ENCODE measurements around the gene FRRS1. TPM values are rescaled to one million over a fixed set of nuclear protein-coding genes. Genes with fewer than 3 reads are reported as not detected.
"Not testable (repeated sequence)": the region's sequence is repeated elsewhere in the genome, so short reads cannot be mapped to it uniquely, and the experiment has no call there.

The FRRS1 gene
- polyA plus RNA-seq, 2 of the 4 experiments (the other 2 are of a cell fraction) = 2.4 to 4.9 TPM

DNA sequence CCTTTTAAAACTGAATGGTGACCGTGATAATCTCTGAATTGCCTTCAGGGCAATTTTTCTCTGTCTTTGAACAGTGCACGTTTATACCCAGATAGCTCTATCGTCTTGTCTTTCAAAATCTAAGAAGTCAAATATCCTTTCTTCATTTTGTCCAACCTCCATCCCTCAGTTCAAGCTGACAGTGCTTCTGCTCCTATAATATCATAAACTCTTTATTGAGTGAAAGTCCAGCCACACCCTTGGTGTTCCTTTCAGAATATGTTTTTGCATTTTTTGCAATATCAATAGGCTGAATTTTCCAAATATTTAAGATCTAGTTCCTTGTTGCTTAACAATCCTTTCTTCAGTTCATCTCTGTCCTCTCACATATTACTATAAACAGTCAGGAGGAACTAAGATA lies 35.1 kb upstream of the FRRS1 start (continued):
- TF ChIP-seq CHD4 (IDR thresholded peaks at IDR 0.05; ENCODE audit: borderline replicate concordance) = no peak
- TF ChIP-seq ZSCAN20 (CRISPR knock-in tag; IDR thresholded peaks at IDR 0.05) = no peak
- no peak for TF ChIP-seq POLR2AphosphoS2 (conservative IDR thresholded peaks at IDR 0.05; ENCODE audit: low read length)
- TF ChIP-seq CEBPB (IDR thresholded peaks at IDR 0.05) = no peak
- TF ChIP-seq, protein P1, sequence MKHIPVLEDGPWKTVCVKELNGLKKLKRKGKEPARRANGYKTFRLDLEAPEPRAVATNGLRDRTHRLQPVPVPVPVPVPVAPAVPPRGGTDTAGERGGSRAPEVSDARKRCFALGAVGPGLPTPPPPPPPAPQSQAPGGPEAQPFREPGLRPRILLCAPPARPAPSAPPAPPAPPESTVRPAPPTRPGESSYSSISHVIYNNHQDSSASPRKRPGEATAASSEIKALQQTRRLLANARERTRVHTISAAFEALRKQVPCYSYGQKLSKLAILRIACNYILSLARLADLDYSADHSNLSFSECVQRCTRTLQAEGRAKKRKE (CRISPR knock-in tag; IDR thresholded peaks at IDR 0.05; ENCODE audit: low read depth) = no peak
- TF ChIP-seq, protein P2, sequence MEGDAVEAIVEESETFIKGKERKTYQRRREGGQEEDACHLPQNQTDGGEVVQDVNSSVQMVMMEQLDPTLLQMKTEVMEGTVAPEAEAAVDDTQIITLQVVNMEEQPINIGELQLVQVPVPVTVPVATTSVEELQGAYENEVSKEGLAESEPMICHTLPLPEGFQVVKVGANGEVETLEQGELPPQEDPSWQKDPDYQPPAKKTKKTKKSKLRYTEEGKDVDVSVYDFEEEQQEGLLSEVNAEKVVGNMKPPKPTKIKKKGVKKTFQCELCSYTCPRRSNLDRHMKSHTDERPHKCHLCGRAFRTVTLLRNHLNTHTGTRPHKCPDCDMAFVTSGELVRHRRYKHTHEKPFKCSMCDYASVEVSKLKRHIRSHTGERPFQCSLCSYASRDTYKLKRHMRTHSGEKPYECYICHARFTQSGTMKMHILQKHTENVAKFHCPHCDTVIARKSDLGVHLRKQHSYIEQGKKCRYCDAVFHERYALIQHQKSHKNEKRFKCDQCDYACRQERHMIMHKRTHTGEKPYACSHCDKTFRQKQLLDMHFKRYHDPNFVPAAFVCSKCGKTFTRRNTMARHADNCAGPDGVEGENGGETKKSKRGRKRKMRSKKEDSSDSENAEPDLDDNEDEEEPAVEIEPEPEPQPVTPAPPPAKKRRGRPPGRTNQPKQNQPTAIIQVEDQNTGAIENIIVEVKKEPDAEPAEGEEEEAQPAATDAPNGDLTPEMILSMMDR (IDR thresholded peaks at IDR 0.05) = no peak

GRCh38 chr1:99793861-99794260 lies 27.4 kb upstream of the FRRS1 start:
- H3K9me3 ChIP-seq; POLR2A ChIA-PET; CTCF ChIA-PET; ATAC-seq; H3K27ac ChIP-seq; DNase-seq (ENCODE audit: low read depth in 1 of 2, low spot score in 1 of 2); H3K4me2 ChIP-seq; FAIRE-seq; H3K4me1 ChIP-seq; H3K4me3 ChIP-seq: not testable (repeated sequence)
- WGBS (ENCODE audit: missing lambda C conversion rate) = 75% methylated on average over 8 of the region's 9 CpGs

DNA sequence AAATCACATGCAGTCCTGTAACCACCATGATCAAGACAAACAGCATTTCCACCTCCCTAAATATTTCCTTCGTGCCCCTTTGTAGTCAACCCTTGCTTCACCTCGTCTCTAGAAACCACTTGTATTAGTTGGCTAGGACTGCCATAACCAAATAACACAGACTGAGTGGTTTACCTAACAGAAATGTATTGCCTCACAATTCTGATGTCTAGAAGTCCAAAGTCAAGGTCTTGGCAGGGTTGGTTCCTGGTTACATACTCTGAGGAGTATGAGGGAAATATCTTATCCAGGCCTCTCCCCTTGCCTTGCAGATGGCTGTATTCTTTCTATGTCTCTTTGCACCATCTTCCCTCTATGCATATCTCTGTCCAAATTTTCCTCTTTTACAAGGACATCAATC lies 23.3 kb upstream of the FRRS1 start:
- Histone ChIP-seq H3K27ac (no peak overlapping the region), H3K9me3 (no peaks in the 10 kb centered on the region), H3K4me1 (no peaks in the 10 kb centered on the region), H3K4me3 (no peak overlapping the region), H3K4me2 (no peak overlapping the region)
- POLR2A ChIA-PET = no interaction called here
- FAIRE-seq (no peak), DNase-seq (ENCODE audit: low read depth in 1 of 2, low spot score in 1 of 2) (no peak), ATAC-seq (no peak)
- WGBS (ENCODE audit: missing lambda C conversion rate) = 0% methylated on average over 2 of the region's 2 CpGs
- CTCF ChIA-PET = no interaction called here
- no peak for TF ChIP-seq MAFK (IDR thresholded peaks at IDR 0.05; ENCODE audit: partially characterized antibody)
- TF ChIP-seq, protein P2 (IDR thresholded peaks at IDR 0.05) = no peak
- no peak for TF ChIP-seq FOSL2 (IDR thresholded peaks at IDR 0.05)
- TF ChIP-seq FOSL2 (CRISPR knock-in tag; IDR thresholded peaks at IDR 0.05) = no peak
- TF ChIP-seq, protein P3, sequence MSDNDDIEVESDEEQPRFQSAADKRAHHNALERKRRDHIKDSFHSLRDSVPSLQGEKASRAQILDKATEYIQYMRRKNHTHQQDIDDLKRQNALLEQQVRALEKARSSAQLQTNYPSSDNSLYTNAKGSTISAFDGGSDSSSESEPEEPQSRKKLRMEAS (IDR thresholded peaks at IDR 0.05) = no peak
- no peak for TF ChIP-seq CBX2 (IDR thresholded peaks at IDR 0.05; ENCODE audit: borderline replicate concordance, low read depth)
- no peak for TF ChIP-seq NFE2L2 (conservative IDR thresholded peaks at IDR 0.05; ENCODE audit: low read length)
- TF ChIP-seq RCOR1 (IDR thresholded peaks at IDR 0.05; ENCODE audit: low read depth, low read length) = no peak
- TF ChIP-seq MYC (IDR thresholded peaks at IDR 0.05; ENCODE audit: borderline replicate concordance, low read length) = no peak
- TF ChIP-seq KDM1A (IDR thresholded peaks at IDR 0.05; ENCODE audit: low read depth) = no peak
- TF ChIP-seq CBX8 (IDR thresholded peaks at IDR 0.05) = no peak
- TF ChIP-seq SREBF2 (IDR thresholded peaks at IDR 0.05) = no peak
- TF ChIP-seq ZSCAN20 (CRISPR knock-in tag; IDR thresholded peaks at IDR 0.05) = no peak
- TF ChIP-seq HDAC2 (IDR thresholded peaks at IDR 0.05) = no peak

DNA sequence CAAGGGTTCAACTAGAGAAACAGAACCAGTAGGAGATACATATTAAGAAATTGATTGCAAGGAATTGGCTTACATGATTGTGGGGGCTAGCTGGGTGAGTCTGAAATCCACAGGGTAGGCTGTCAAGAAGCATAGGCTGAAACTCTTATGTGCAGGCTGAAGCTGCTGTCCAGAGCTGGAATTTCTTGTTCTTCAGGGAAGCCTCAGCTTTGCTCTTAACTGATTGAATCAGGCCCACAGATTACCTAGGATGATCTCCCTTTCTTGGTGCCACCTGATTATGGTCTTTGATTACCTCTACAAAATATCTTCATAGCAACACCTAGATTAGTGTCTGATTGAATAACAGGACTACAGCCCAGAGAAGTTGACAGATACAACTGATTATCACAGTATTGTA lies 22.5 kb upstream of the FRRS1 start:
- POLR2A ChIA-PET = no interaction called here
- DNase-seq (ENCODE audit: low read depth in 1 of 2, low spot score in 1 of 2) = no peak
- Histone ChIP-seq H3K9me3 (no peaks in the 10 kb centered on the region), H3K4me1 (no peaks in the 10 kb centered on the region), H3K27ac (no peak overlapping the region), H3K4me2 (no peak overlapping the region), H3K4me3 (no peak overlapping the region)
- no peak for FAIRE-seq
- CTCF ChIA-PET = no interaction called here
- no peak for ATAC-seq
- TF ChIP-seq KDM5A (IDR thresholded peaks at IDR 0.05) (no peak), JUNB (IDR thresholded peaks at IDR 0.05) (no peak), MYC (IDR thresholded peaks at IDR 0.05; ENCODE audit: borderline replicate concordance, low read length) (no peak), NPAS2 (CRISPR knock-in tag; IDR thresholded peaks at IDR 0.05; ENCODE audit: borderline replicate concordance) (no peak), PBX3 (IDR thresholded peaks at IDR 0.05) (no peak), ZC3H11A (IDR thresholded peaks at IDR 0.05) (no peak), ZFP36 (IDR thresholded peaks at IDR 0.05; ENCODE audit: borderline replicate concordance, partially characterized antibody) (no peak), USF2 (IDR thresholded peaks at IDR 0.05) (no peak), TFCP2L1 (CRISPR knock-in tag; IDR thresholded peaks at IDR 0.05) (no peak), HOXB13 (CRISPR knock-in tag; IDR thresholded peaks at IDR 0.05; ENCODE audit: low read depth) (no peak), HOXA7 (CRISPR knock-in tag; IDR thresholded peaks at IDR 0.05) (no peak), RARB (CRISPR knock-in tag; IDR thresholded peaks at IDR 0.05) (no peak), EHMT2 (IDR thresholded peaks at IDR 0.05; ENCODE audit: low read depth) (no peak)

Data from A549 (cell line).